CD14-positive monocyte (primary cell): Measurements from ENCODE around the gene PER2. TPM values are rescaled to one million over a fixed set of nuclear protein-coding genes. Genes with fewer than 3 reads are reported as not detected.
A peak's percentile ranks its signal among the peaks of the same experiment; 100 is the strongest.
"Not testable (repeated sequence)": the region's sequence is repeated elsewhere in the genome, so short reads cannot be mapped to it uniquely, and the experiment has no call there.

Experiments used
- DNase-seq, 3 donors: peaks; one replicate each; pipeline ENCODE4 v3.0.0-alpha.2; 2011 to 2022
- H2AFZ ChIP-seq: 2 replicates; pipeline ENCODE4 v1.6.0; 2012; ENCODE audit warnings: mild to moderate bottlenecking, low read depth, low read length, inconsistent platforms; ENCODE audit not compliant: insufficient read depth, poor library complexity, severe bottlenecking
- H3K27ac ChIP-seq, 2 donors: 1 replicate in 1 of 2; 2 replicates in 1 of 2; pipeline ENCODE4 v1.5.1; 2012 to 2013; ENCODE audit warnings: low read length in 2 of 2, control low read depth in 1 of 2, inconsistent platforms in 1 of 2, low read depth in 1 of 2, mild to moderate bottlenecking in 1 of 2
- H3K27me3 ChIP-seq, 2 donors: one replicate each; pipeline versions ENCODE4 v1.6.0 to v1.6.1; 2011 to 2013; ENCODE audit warnings: low read length in 2 of 2; ENCODE audit not compliant: control insufficient read depth in 2 of 2, insufficient read depth in 2 of 2
- H3K36me3 ChIP-seq, 2 donors: replicated peaks in 1 of 2; 1 replicate in 1 of 2; 2 replicates in 1 of 2; pipeline versions ENCODE4 v1.5.1 to v1.6.1; 2012 to 2013; ENCODE audit warnings: low read length in 2 of 2, control low read depth in 1 of 2, inconsistent platforms in 1 of 2, mild to moderate bottlenecking in 1 of 2; ENCODE audit not compliant: insufficient read depth in 2 of 2, control insufficient read depth in 1 of 2
- H3K4me1 ChIP-seq, 2 donors: 1 replicate in 1 of 2; 2 replicates in 1 of 2; pipeline versions ENCODE4 v1.5.1 to v1.6.1; 2012 to 2013; ENCODE audit warnings: low read length in 2 of 2, control low read depth in 1 of 2, inconsistent platforms in 1 of 2, mild to moderate bottlenecking in 1 of 2, moderate library complexity in 1 of 2; ENCODE audit not compliant: insufficient read depth in 2 of 2, control insufficient read depth in 1 of 2
- H3K4me2 ChIP-seq: replicated peaks from 2 replicates; pipeline ENCODE3; 2012; ENCODE audit warnings: low read length, moderate library complexity, mild to moderate bottlenecking; ENCODE audit not compliant: poor library complexity, severe bottlenecking; ENCODE audit errors: extremely low read depth
- H3K4me3 ChIP-seq, 3 experiments: fragments of 200-600 bp in 1 of 3; sonication (generic) in 1 of 3; replicated peaks in 1 of 3; 1 replicate in 2 of 3; 2 replicates in 1 of 3; pipeline ENCODE4 v1.5.1; 2011 to 2013; ENCODE audit warnings: low read length in 3 of 3, mild to moderate bottlenecking in 3 of 3, control low read depth in 2 of 3, low read depth in 2 of 3, inconsistent platforms in 1 of 3, moderate library complexity in 1 of 3
- H3K79me2 ChIP-seq: 2 replicates; pipeline ENCODE4 v1.6.0; 2012; ENCODE audit warnings: mild to moderate bottlenecking, control low read depth, inconsistent platforms, low read length, moderate library complexity; ENCODE audit not compliant: insufficient read depth
- H3K9ac ChIP-seq: 2 replicates; pipeline ENCODE4 v1.6.0; 2017; ENCODE audit warnings: low read length, mild to moderate bottlenecking; ENCODE audit not compliant: insufficient read depth, poor library complexity, severe bottlenecking
- H3K9me3 ChIP-seq, 2 donors: replicated peaks in 1 of 2; 1 replicate in 1 of 2; 2 replicates in 1 of 2; pipeline versions ENCODE4 v1.5.1 to v1.6.1; 2012 to 2013; ENCODE audit warnings: low read length in 2 of 2, control low read depth in 1 of 2; ENCODE audit not compliant: control insufficient read depth in 1 of 2, insufficient read depth in 1 of 2
- H4K20me1 ChIP-seq: 2 replicates; pipeline ENCODE4 v1.6.0; 2012; ENCODE audit warnings: mild to moderate bottlenecking, low read length, control low read depth, moderate library complexity; ENCODE audit not compliant: insufficient read depth
- H3K27ac Mint-ChIP-seq, 7 donors: one replicate each; pipeline ENCODE4 v1.8.0; 2020; ENCODE audit warnings: mild to moderate bottlenecking in 7 of 7, mixed read lengths in 7 of 7, moderate library complexity in 6 of 7, inconsistent platforms in 2 of 7
- H3K27me3 Mint-ChIP-seq, 3 donors: one replicate each; pipeline ENCODE4 v1.8.0; 2021 to 2022; ENCODE audit warnings: low read depth in 3 of 3, mild to moderate bottlenecking in 3 of 3, mixed read lengths in 3 of 3, moderate library complexity in 3 of 3, inconsistent platforms in 1 of 3
- H3K36me3 Mint-ChIP-seq, 2 donors: one replicate each; pipeline ENCODE4 v1.8.0; 2020; ENCODE audit warnings: mixed read lengths in 2 of 2, inconsistent platforms in 1 of 2, mild to moderate bottlenecking in 1 of 2
- H3K4me1 Mint-ChIP-seq: one replicate; pipeline ENCODE4 v1.8.0; 2020; ENCODE audit warnings: mild to moderate bottlenecking, mixed read lengths
- H3K4me3 Mint-ChIP-seq, 2 donors: one replicate each; pipeline ENCODE4 v1.8.0; 2020; ENCODE audit warnings: mild to moderate bottlenecking in 2 of 2, mixed read lengths in 2 of 2, moderate library complexity in 1 of 2
- H3K9me3 Mint-ChIP-seq, 7 donors: one replicate each; pipeline ENCODE4 v1.8.0; 2020 to 2022; ENCODE audit warnings: mixed read lengths in 7 of 7, mild to moderate bottlenecking in 6 of 7, moderate library complexity in 6 of 7, inconsistent platforms in 2 of 7
- CTCF ChIP-seq: fragments of 200-600 bp; IDR thresholded peaks from one replicate; pipeline ENCODE4 v1.8.0; 2022; ENCODE audit warnings: antibody characterized with exemption, mild to moderate bottlenecking
- WGBS: methylation state at CpG from one replicate; pipeline ENCODE4 v1.1.5; 2013; ENCODE audit warnings: missing lambda C conversion rate; ENCODE audit not compliant: insufficient coverage; 5-methylcytosine and 5-hydroxymethylcytosine counted together
- intact Hi-C, 2 donors: fragments of 100-400 bp; cut with micrococcal nuclease; formaldehyde crosslinking; loops; one replicate each; pipeline versions ENCODE4 v1.15.0 to v1.15.1; 2023
- polyA plus RNA-seq, 3 donors: library from polyadenylated mRNA; depleted of rRNA in 1 of 3; unstranded in 2 of 3; stranded (reverse) in 1 of 3; fragments of 300-500 nt in 2 of 3; fragments of >200 nt in 1 of 3; fragmentation: Illumina TruSeq in 2 of 3; gene quantifications; 1 replicate in 2 of 3; 2 replicates in 1 of 3; pipeline ENCODE4 v1.2.3, GENCODE V29; 2012 to 2021

The PER2 gene
- polyA plus RNA-seq, 3 donors, result 1.6 to 5.6 (median 3.1) TPM

- Histone ChIP-seq H3K27ac (no peak overlapping the region), H2AFZ (no peak overlapping the region), H3K4me2 (no peak overlapping the region), H3K4me3 (no peak overlapping the region), H3K79me2 (no peaks in the 10 kb centered on the region), H3K4me1 (no peaks in the 10 kb centered on the region), H3K36me3 (peaks cover 0 to 11% of the 10 kb centered on the region in 2 donors), H4K20me1 (no peaks in the 10 kb centered on the region), H3K9ac (no peak overlapping the region), H3K27me3 (no peaks in the 10 kb centered on the region), H3K9me3 (no peaks in the 10 kb centered on the region)
- peak overlapping the region in 1 of 7 donors; percentile 52 for H3K27ac Mint-ChIP-seq
- no peaks in the 10 kb centered on the region for H3K9me3 Mint-ChIP-seq
- peaks cover 20 to 30% of the 10 kb centered on the region in 2 donors for H3K36me3 Mint-ChIP-seq
- DNase-seq, result no peak
- 91% methylated on average over 2 of the region's 2 CpGs for WGBS
- no peak overlapping the region for H3K4me3 Mint-ChIP-seq
- intact Hi-C loops, result no loop called here
- no peak for TF ChIP-seq CTCF
- H3K4me1 Mint-ChIP-seq, result no peaks in the 10 kb centered on the region
- H3K27me3 Mint-ChIP-seq, result peaks cover 0 to 3% (median 0%) of the 10 kb centered on the region in 3 donors
Observed at GRCh38 chr2:238336151-238336550, 47.7 kb upstream of the PER2 start.

GRCh38 chr2:238335591-238335990, 47.2 kb upstream of the PER2 start:
- H3K9ac ChIP-seq, H3K9me3 Mint-ChIP-seq, H2AFZ ChIP-seq, H3K4me1 ChIP-seq, intact Hi-C loops, H3K27ac ChIP-seq, H3K4me2 ChIP-seq, H3K4me1 Mint-ChIP-seq, H3K4me3 Mint-ChIP-seq, DNase-seq, H3K27me3 Mint-ChIP-seq, H4K20me1 ChIP-seq, H3K79me2 ChIP-seq, H3K9me3 ChIP-seq, H3K4me3 ChIP-seq, H3K27me3 ChIP-seq: not testable (repeated sequence)
- WGBS, result no CpG with 5 or more reads among the region's 8 CpGs
- H3K36me3 Mint-ChIP-seq, result peaks cover 20 to 32% of the 10 kb centered on the region in 2 donors
- H3K36me3 ChIP-seq, result peaks cover 0 to 11% of the 10 kb centered on the region in 2 donors
- peak overlapping the region in 1 of 7 donors; percentile 12 for H3K27ac Mint-ChIP-seq
